HG02610 (cell line): ENCODE measurements around the gene CEP85L.

Experiments used
- ATAC-seq: cut with Tn5 transposase; IDR thresholded peaks from one replicate; pipeline ENCODE4 v1.9.1; 2021; ENCODE audit warnings: mild to moderate bottlenecking, moderate library complexity; ENCODE audit not compliant: unreplicated experiment

CEP85L gene

GRCh38 chr6:118546164-118546879, 105.1 kb downstream of the CEP85L start:
- ATAC-seq, result no peak

- no peak for ATAC-seq
These were observed 107.3 kb downstream of the CEP85L start for GRCh38 chr6:118544105-118544504.

GRCh38 chr6:118542184-118542952, 109.0 kb downstream of the CEP85L start:
- no peak for ATAC-seq

GRCh38 chr6:118537574-118537973, 113.8 kb downstream of the CEP85L start:
- no peak for ATAC-seq

GRCh38 chr6:118536478-118536877, 114.9 kb downstream of the CEP85L start:
- no peak for ATAC-seq

GRCh38 chr6:118535176-118535844, 116.1 kb downstream of the CEP85L start:
- ATAC-seq, result no peak

GRCh38 chr6:118530942-118531341, 120.4 kb downstream of the CEP85L start:
- no peak for ATAC-seq

- ATAC-seq, result no peak
These were observed 121.6 kb downstream of the CEP85L start for GRCh38 chr6:118529756-118530155.

- no peak for ATAC-seq
These were observed 123.3 kb downstream of the CEP85L start for GRCh38 chr6:118528129-118528528.

GRCh38 chr6:118525913-118526780, 125.2 kb downstream of the CEP85L start:
- no peak for ATAC-seq

- ATAC-seq, result no peak
These were observed 126.7 kb downstream of the CEP85L start for GRCh38 chr6:118524686-118525085.

- no peak for ATAC-seq
These were observed 128.2 kb downstream of the CEP85L start for GRCh38 chr6:118523216-118523615.

GRCh38 chr6:118522422-118522821, 129.0 kb downstream of the CEP85L start:
- no peak for ATAC-seq

GRCh38 chr6:118514689-118515088, 136.7 kb downstream of the CEP85L start:
- ATAC-seq, result no peak

- no peak for ATAC-seq
These were observed 139.3 kb downstream of the CEP85L start for GRCh38 chr6:118511930-118512715.

- no peak for ATAC-seq
These were observed 142.3 kb downstream of the CEP85L start for GRCh38 chr6:118509009-118509617.

- no peak for ATAC-seq
These were observed 143.8 kb downstream of the CEP85L start for GRCh38 chr6:118507636-118508035.

GRCh38 chr6:118506071-118506638, 145.2 kb downstream of the CEP85L start:
- ATAC-seq, result no peak

GRCh38 chr6:118505656-118506055, 145.7 kb downstream of the CEP85L start:
- no peak for ATAC-seq
